KMS-11 (cell line): Measurements from ENCODE around the gene KCNMB1.
"Not testable (repeated sequence)": the region's sequence is repeated elsewhere in the genome, so short reads cannot be mapped to it uniquely, and the experiment has no call there.

Experiments used
- H2AFZ ChIP-seq: fragments of 200-600 bp; sonication (generic); 2 replicates; pipeline ENCODE4 v1.6.1; 2016; ENCODE audit warnings: antibody characterized with exemption, mixed run types, low read depth
- H3K27ac ChIP-seq: fragments of 200-600 bp; sonication (generic); 2 replicates; pipeline ENCODE4 v1.6.1; 2016; ENCODE audit warnings: mild to moderate bottlenecking, mixed run types
- H3K27me3 ChIP-seq: fragments of 200-600 bp; sonication (generic); 2 replicates; pipeline ENCODE4 v1.6.1; 2017; ENCODE audit warnings: mild to moderate bottlenecking, low read depth, mixed run types, moderate library complexity; ENCODE audit not compliant: insufficient read depth
- H3K36me3 ChIP-seq: fragments of 200-600 bp; sonication (generic); 2 replicates; pipeline ENCODE4 v1.6.1; 2017; ENCODE audit warnings: mild to moderate bottlenecking, mixed run types; ENCODE audit not compliant: insufficient read depth
- H3K4me1 ChIP-seq: fragments of 200-600 bp; sonication (generic); 2 replicates; pipeline ENCODE4 v1.6.1; 2016; ENCODE audit warnings: mild to moderate bottlenecking, low read depth, mixed run types; ENCODE audit not compliant: poor library complexity, severe bottlenecking
- H3K4me2 ChIP-seq: fragments of 200-600 bp; sonication (generic); 2 replicates; pipeline ENCODE4 v1.7.0; 2016; ENCODE audit warnings: mild to moderate bottlenecking, mixed run types
- H3K4me3 ChIP-seq: fragments of 200-600 bp; sonication (generic); IDR thresholded peaks from 2 replicates; pipeline ENCODE4 v1.6.1; 2017; ENCODE audit warnings: low read depth, low read length, mixed read lengths; ENCODE audit not compliant: insufficient read depth
- H3K79me2 ChIP-seq: fragments of 200-600 bp; sonication (generic); 2 replicates; pipeline ENCODE4 v1.6.1; 2016; ENCODE audit warnings: low read depth, mixed run types; ENCODE audit not compliant: insufficient read depth
- H3K9ac ChIP-seq: fragments of 200-600 bp; sonication (generic); 2 replicates; pipeline ENCODE4 v1.6.1; 2016; ENCODE audit warnings: mild to moderate bottlenecking, mixed run types
- H4K20me1 ChIP-seq: fragments of 200-600 bp; sonication (generic); 2 replicates; pipeline ENCODE4 v1.6.1; 2016; ENCODE audit warnings: mild to moderate bottlenecking, mixed run types; ENCODE audit not compliant: insufficient read depth
- CTCF ChIP-seq: fragments of 200-600 bp; sonication (generic); conservative IDR thresholded peaks from 2 replicates; pipeline ENCODE4 v1.6.1; 2017; ENCODE audit warnings: low read depth, mild to moderate bottlenecking, antibody characterized with exemption, low read length, moderate library complexity, mixed read lengths

KCNMB1 gene

GRCh38 chr5:170380361-170380951 lies 8.7 kb downstream of the KCNMB1 start:
- Histone ChIP-seq H3K36me3 (no peaks in the 10 kb centered on the region), H3K4me2 (no peak overlapping the region), H3K4me3 (no peak overlapping the region), H2AFZ (no peak overlapping the region), H3K79me2 (no peaks in the 10 kb centered on the region), H3K9ac (no peak overlapping the region), H4K20me1 (no peaks in the 10 kb centered on the region), H3K27ac (no peak overlapping the region), H3K4me1 (no peaks in the 10 kb centered on the region), H3K27me3 (no peaks in the 10 kb centered on the region)
- no peak for TF ChIP-seq CTCF

GRCh38 chr5:170378740-170379139 lies 10.4 kb downstream of the KCNMB1 start:
- Histone ChIP-seq H4K20me1 (no peaks in the 10 kb centered on the region), H3K79me2 (no peaks in the 10 kb centered on the region), H3K27me3 (no peaks in the 10 kb centered on the region), H3K9ac (no peak overlapping the region), H3K36me3 (no peaks in the 10 kb centered on the region), H3K4me2 (no peak overlapping the region), H3K4me3 (no peak overlapping the region), H3K27ac (no peak overlapping the region), H3K4me1 (no peaks in the 10 kb centered on the region), H2AFZ (no peak overlapping the region)
- TF ChIP-seq CTCF, result no peak

- no peaks in the 10 kb centered on the region for H4K20me1 ChIP-seq
These were observed 12.1 kb downstream of the KCNMB1 start for GRCh38 chr5:170377027-170377426.

GRCh38 chr5:170376526-170376925 lies 12.6 kb downstream of the KCNMB1 start:
- H3K36me3 ChIP-seq, H4K20me1 ChIP-seq, H3K79me2 ChIP-seq, H3K27me3 ChIP-seq, H3K9ac ChIP-seq, H3K4me1 ChIP-seq, H3K4me2 ChIP-seq, H3K27ac ChIP-seq, H2AFZ ChIP-seq, H3K4me3 ChIP-seq: not testable (repeated sequence)

More at GRCh38 chr5:170377027-170377426, 12.1 kb downstream of the KCNMB1 start:
- Histone ChIP-seq H3K36me3 (no peaks in the 10 kb centered on the region), H2AFZ (no peak overlapping the region), H3K4me1 (no peaks in the 10 kb centered on the region), H3K27ac (no peak overlapping the region), H3K27me3 (no peaks in the 10 kb centered on the region), H3K4me3 (no peak overlapping the region), H3K79me2 (no peaks in the 10 kb centered on the region), H3K9ac (no peak overlapping the region), H3K4me2 (no peak overlapping the region)
- no peak for TF ChIP-seq CTCF

GRCh38 chr5:170375283-170375682 lies 13.9 kb downstream of the KCNMB1 start:
- no peak overlapping the region for H3K27ac ChIP-seq
- no peaks in the 10 kb centered on the region for H3K4me1 ChIP-seq
- no peak overlapping the region for H3K4me2 ChIP-seq
- no peaks in the 10 kb centered on the region for H3K27me3 ChIP-seq
- no peak overlapping the region for H3K4me3 ChIP-seq
- TF ChIP-seq CTCF, result no peak
- no peaks in the 10 kb centered on the region for H3K79me2 ChIP-seq
- no peak overlapping the region for H2AFZ ChIP-seq
- no peak overlapping the region for H3K9ac ChIP-seq
- H4K20me1 ChIP-seq, result no peaks in the 10 kb centered on the region
- H3K36me3 ChIP-seq, result no peaks in the 10 kb centered on the region
